Measurements from ENCODE around the gene PHAF1. TPM values are rescaled to one million over a fixed set of nuclear protein-coding genes. Genes with fewer than 3 reads are reported as not detected.

The PHAF1 gene
- total and polyA plus RNA-seq, 8 donors, result 4.6 to 39.6 (median 7.6) TPM

GRCh38 chr16:67155295-67156142 lies 45.8 kb downstream of the PHAF1 start:
- 9 to 34% (median 10%) methylated on average over 22 to 74 of the region's 74 CpGs for WGBS, 5 donors
- intact Hi-C loops (cut with DNase I; ENCODE audit: low total_unique reads), result no loop called here
- Histone ChIP-seq H3K27me3 (peaks cover 0 to 15% (median 0%) of the 10 kb centered on the region in 3 donors), H3K4me1 (peaks cover 34 to 68% (median 60%) of the 10 kb centered on the region in 4 donors), H3K4me3 (peak overlapping the region in 2 of 4 donors; percentile 28 to 42), H3K27ac (no peak overlapping the region), H3K9me3 (no peaks in the 10 kb centered on the region), H3K36me3 (peaks cover 0 to 8% (median 3%) of the 10 kb centered on the region in 4 donors)
- DNase-seq, result peak; percentile 83 to 94
- TF ChIP-seq POLR2A (IDR thresholded peaks at IDR 0.05) (no peak), CTCF (IDR thresholded peaks at IDR 0.05) (peak in 5 of 7 experiments; percentile 56 to 100 (median 96)), POLR2AphosphoS5 (IDR thresholded peaks at IDR 0.05) (peak in 2 of 3 donors; percentile 30 to 70)

- H3K27ac ChIP-seq, result no peak overlapping the region
- DNase-seq, result peak in 1 of 2 donors; percentile 38
- H3K4me3 ChIP-seq, result no peak overlapping the region
- no peaks in the 10 kb centered on the region for H3K9me3 ChIP-seq
- intact Hi-C loops (cut with DNase I; ENCODE audit: low total_unique reads), result no loop called here
- peaks cover 0 to 9% (median 0%) of the 10 kb centered on the region in 3 donors for H3K27me3 ChIP-seq
- H3K36me3 ChIP-seq, result peaks cover 0 to 8% (median 3%) of the 10 kb centered on the region in 4 donors
- TF ChIP-seq EP300 (IDR thresholded peaks at IDR 0.05), result no peak
- 55 to 72% (median 63%) methylated on average over 12 to 15 of the region's 15 CpGs for WGBS, 5 donors
- H3K4me1 ChIP-seq, result peaks cover 37 to 68% (median 60%) of the 10 kb centered on the region in 4 donors
Observed at GRCh38 chr16:67156143-67156844, 46.6 kb downstream of the PHAF1 start.

- H3K9me3 ChIP-seq, result no peaks in the 10 kb centered on the region
- intact Hi-C loops (cut with DNase I; ENCODE audit: low total_unique reads), result no loop called here
- H3K36me3 ChIP-seq, result peaks cover 0 to 8% (median 3%) of the 10 kb centered on the region in 4 donors
- H3K27me3 ChIP-seq, result peaks cover 0 to 19% (median 0%) of the 10 kb centered on the region in 3 donors
- H3K27ac ChIP-seq, result peak overlapping the region in 2 of 5 donors; percentile 88 to 92
- H3K4me3 ChIP-seq, result no peak overlapping the region
- H3K4me1 ChIP-seq, result peaks cover 44 to 73% (median 63%) of the 10 kb centered on the region in 4 donors
- WGBS, 5 donors, result 53 to 74% (median 60%) methylated on average over 7 of the region's 7 CpGs
- peak in 1 of 2 donors; percentile 18 for DNase-seq
- TF ChIP-seq POLR2AphosphoS5 (IDR thresholded peaks at IDR 0.05) (no peak), POLR2A (IDR thresholded peaks at IDR 0.05) (no peak), CTCF (IDR thresholded peaks at IDR 0.05) (no peak), EP300 (IDR thresholded peaks at IDR 0.05) (no peak)
Observed at GRCh38 chr16:67157106-67157748, 47.5 kb downstream of the PHAF1 start.

GRCh38 chr16:67157892-67158635 lies 48.3 kb downstream of the PHAF1 start:
- peaks cover 0 to 27% (median 3%) of the 10 kb centered on the region in 3 donors for H3K27me3 ChIP-seq
- peak overlapping the region in 1 of 4 donors; percentile 89 for H3K4me3 ChIP-seq
- H3K4me1 ChIP-seq, result peaks cover 49 to 81% (median 71%) of the 10 kb centered on the region in 4 donors
- peak overlapping the region; percentile 59 to 92 (median 88) for H3K27ac ChIP-seq
- intact Hi-C loops (cut with DNase I; ENCODE audit: low total_unique reads), result no loop called here
- H3K36me3 ChIP-seq, result peaks cover 0 to 8% (median 3%) of the 10 kb centered on the region in 4 donors
- H3K9me3 ChIP-seq, result no peaks in the 10 kb centered on the region
- WGBS, 5 donors, result 51 to 59% (median 53%) methylated on average over 7 of the region's 7 CpGs
- TF ChIP-seq EP300 (IDR thresholded peaks at IDR 0.05) (no peak), POLR2AphosphoS5 (IDR thresholded peaks at IDR 0.05) (peak in 1 of 3 donors; percentile 34), POLR2A (IDR thresholded peaks at IDR 0.05) (no peak)
- DNase-seq, result peak in 1 of 2 donors; percentile 76
